Measurements from ENCODE around the gene TMEM14A.
"Not testable (repeated sequence)": the region's sequence is repeated elsewhere in the genome, so short reads cannot be mapped to it uniquely, and the experiment has no call there.

The TMEM14A gene

GRCh38 chr6:52670502-52671409 is at the start of gene TMEM14A:
Gene TMEM14A, plus strand, starts transcription at chr6:52671113. Its CDS starts 5,990 bp downstream, at chr6:52677103.
- peak; percentile 68 for DNase-seq

GRCh38 chr6:52621631-52622030 is 49.3 kb upstream of the TMEM14A start:
- no peak for DNase-seq

- DNase-seq: no peak
Observed at GRCh38 chr6:52622810-52623209, 48.1 kb upstream of the TMEM14A start.

DNA sequence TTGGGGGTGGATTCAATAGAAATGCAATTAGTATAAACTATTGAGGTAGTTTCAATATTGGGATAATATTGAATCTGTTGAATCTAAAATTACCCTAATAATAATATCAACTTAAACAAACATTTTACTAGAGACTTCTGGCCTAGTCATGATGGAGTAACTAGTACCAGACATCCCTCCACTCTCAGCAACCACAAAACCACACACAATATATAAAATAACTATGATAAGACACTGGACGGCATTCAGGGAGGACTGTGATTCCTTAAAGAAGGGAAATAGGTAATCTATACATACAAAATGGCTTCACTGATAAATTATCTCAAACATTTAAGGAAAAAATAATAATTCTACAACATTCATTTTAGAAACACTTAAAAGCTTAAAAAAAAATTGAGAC is 38.9 kb upstream of the TMEM14A start:
- no peak for DNase-seq

- DNase-seq: no peak
Observed at GRCh38 chr6:52634211-52634610, 36.7 kb upstream of the TMEM14A start.

GRCh38 chr6:52635049-52635577 is 35.8 kb upstream of the TMEM14A start:
- DNase-seq: no peak

GRCh38 chr6:52636830-52637229 is 34.1 kb upstream of the TMEM14A start:
- no peak for DNase-seq

- no peak for DNase-seq
Observed at GRCh38 chr6:52639493-52639892, 31.4 kb upstream of the TMEM14A start.

- no peak for DNase-seq
Observed at GRCh38 chr6:52640170-52640569, 30.7 kb upstream of the TMEM14A start.

DNA sequence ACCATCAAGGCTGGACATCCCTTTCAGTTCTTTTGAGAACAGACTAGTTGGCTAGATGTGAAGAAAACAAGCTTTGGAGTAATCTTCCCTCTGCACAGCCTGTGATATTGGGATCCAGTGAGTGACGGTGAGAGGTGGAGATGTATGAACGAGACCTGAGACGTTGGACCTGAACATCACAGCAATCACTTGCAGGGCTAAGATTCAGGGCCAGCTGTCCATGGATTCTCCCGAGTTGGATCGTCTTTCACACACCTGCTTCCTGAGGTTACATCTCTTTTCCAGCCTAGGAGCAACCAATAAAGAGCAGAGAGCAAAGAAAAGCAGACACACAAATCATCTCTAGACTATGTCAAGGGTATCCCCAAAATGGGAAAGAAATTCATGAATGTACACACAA is 30.0 kb upstream of the TMEM14A start:
- no peak for DNase-seq

DNA sequence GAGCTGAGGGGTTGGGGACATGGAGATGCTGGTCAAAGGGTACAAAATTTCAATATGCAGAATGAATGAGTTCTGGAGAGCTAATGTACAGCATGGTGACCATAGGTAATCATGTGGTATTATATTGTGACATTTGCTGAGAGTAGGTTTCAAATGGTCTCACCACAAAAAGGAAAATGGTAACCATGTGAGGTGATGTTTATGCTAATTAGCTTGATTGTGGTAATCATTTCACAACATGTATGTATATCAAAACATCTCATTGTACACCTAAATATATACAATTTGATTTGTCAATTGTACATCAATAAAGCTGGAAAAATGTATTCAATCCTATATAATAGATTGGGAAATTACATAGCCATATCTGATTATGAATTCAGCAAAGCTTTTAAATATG is 29.5 kb upstream of the TMEM14A start:
- no peak for DNase-seq

DNA sequence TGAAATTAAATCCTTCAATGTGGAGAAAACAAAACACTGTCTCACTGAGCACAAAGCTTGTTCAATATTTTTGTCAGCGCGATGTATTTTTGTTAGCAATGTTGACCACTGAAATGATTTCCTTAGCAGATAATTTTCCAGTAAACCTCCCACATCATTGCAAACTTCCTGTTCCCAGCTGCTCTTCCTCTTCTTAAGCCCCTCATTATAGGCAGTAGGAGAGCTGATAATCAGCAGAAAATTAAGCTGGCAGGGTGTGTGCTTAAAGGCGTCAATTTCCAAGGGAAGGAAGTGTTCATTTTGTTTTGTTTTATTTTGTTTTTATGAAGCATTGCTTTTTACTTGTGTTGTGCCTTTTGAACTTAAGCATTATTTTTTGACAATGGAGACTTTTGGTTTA is 29.1 kb upstream of the TMEM14A start:
- DNase-seq: no peak

DNA sequence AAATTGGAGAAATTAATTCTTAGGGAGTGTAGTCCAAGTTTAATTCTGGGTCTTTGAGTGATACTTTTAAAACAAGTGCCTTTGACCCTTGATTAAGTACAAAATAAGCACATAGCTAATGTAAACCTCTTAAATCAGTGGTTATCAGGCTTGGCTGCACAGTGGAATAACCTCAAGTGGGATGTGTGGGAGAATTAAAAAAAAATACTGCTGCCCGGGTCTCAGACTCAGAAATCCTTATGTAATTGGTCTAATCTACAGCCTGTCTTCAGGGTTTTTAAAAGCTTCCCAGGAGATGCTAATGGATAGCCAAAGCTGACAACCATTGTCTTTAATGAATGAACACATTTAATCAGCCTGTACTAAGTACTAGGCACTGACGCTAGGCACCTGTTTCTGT is 28.5 kb upstream of the TMEM14A start:
- no peak for DNase-seq

GRCh38 chr6:52643158-52643557 is 27.8 kb upstream of the TMEM14A start:
- DNase-seq: no peak

DNA sequence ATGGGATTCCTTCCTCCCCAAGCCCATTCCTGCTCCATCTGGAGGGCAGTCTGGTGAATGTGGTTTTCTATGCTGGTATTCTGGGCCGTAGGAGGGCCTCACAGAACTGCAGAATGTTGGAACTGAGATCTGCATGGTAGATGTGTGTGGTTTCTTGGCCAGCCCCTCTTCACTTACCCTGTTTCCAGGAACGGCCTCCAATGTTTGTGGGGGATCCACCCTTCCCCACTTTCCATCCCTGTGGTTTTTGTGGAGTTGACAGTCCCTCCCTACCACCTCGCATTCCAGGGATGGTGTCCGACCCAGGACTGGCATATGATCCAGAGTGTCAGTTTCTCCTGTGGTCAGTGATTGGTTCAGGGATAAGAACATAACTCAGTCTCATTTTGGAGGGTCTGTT is 26.7 kb upstream of the TMEM14A start:
- no peak for DNase-seq

GRCh38 chr6:52645976-52646375 is 24.9 kb upstream of the TMEM14A start:
- DNase-seq: no peak

DNA sequence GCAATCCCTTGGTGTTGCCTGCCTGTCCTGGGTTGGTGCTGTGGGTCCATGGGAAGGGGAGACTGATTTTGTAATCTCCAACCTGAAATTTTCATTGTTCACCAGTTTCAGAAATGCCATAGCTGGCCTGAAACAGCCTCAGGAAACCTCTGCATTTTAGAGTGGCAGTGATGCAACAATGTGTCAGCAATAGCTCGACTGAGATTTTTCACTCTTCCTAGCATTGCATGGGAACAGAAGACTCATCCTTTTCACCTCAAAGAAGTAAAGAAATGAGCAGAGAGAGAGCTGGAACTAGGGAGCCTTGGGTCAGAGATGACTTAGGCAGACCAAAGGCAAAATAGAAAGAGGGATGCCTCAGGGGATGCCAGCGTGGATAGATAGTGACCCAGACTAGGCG is 23.7 kb upstream of the TMEM14A start:
- DNase-seq: no peak

GRCh38 chr6:52649536-52650160 is 21.3 kb upstream of the TMEM14A start:
- no peak for DNase-seq

DNA sequence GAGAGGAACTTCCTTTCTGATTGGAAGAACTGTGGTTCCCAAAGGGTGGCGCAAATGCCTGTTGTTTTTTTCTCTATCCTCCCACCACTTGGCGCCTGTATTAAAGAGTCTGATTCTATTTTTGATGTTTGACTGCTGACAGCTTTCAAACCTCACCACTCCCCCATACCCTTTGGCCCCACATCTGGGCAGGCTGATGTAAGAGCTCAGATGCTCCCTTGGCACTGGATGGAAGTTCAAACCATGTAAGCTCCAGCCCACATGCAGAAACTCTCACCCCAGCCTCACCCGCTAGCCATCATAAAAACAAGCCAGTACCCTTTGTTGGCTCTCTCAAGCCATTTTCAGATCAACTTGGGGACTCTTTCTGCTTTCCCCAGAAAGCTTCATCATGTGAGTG is 20.0 kb upstream of the TMEM14A start:
- no peak for DNase-seq

- DNase-seq: no peak
Observed at GRCh38 chr6:52653151-52653550, 17.8 kb upstream of the TMEM14A start.

DNA sequence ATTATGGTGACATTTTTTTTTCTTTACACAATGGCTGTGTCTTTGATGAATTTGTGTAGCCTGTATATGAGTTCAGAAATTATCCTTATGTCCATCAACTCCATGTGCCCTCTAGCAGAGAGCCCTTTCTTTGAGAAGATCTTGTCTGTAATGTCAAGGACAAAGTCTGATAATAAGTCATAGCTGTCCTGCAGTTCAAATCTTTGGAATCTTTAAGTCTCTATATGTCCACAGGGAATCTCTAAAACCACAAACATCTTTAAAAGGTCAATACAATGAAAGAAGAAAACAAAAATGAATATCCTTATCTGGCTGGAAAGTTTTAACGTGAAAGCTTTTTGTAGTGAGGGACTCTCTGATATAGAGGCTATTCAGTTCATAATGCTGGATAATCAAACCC is 16.9 kb upstream of the TMEM14A start:
- DNase-seq: no peak

- no peak for DNase-seq
Observed at GRCh38 chr6:52654592-52654991, 16.3 kb upstream of the TMEM14A start.

DNA sequence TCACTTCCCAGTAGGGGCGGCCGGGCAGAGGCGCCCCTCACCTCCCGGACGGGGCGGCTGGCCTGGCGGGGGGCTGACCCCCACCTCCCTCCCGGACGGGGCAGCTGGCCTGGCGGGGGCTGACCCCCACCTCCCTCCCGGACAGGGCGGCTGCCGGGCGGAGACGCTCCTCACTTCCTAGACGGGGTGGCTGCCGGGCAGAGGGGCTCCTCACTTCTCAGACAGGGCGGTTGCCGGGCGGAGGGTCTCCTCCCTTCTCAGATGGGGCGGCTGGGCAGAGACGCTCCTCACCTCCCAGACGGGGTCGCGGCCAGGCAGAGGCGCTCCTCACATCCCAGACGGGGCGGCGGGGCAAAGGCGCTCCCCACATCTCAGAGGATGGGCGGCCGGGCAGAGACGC is 15.0 kb upstream of the TMEM14A start:
- DNase-seq: not testable (repeated sequence)

GRCh38 chr6:52657870-52658269 is 13.0 kb upstream of the TMEM14A start:
- no peak for DNase-seq

Data from NCI-H1694 (cell line).